GM19463 (cell line): ENCODE data around the gene TNRC6C.

ENCODE experiments used
- ATAC-seq: cut with Tn5 transposase; IDR thresholded peaks from one replicate; pipeline ENCODE4 v1.9.1; 2021; ENCODE audit warnings: mild to moderate bottlenecking, moderate library complexity; ENCODE audit not compliant: unreplicated experiment

The TNRC6C gene

DNA sequence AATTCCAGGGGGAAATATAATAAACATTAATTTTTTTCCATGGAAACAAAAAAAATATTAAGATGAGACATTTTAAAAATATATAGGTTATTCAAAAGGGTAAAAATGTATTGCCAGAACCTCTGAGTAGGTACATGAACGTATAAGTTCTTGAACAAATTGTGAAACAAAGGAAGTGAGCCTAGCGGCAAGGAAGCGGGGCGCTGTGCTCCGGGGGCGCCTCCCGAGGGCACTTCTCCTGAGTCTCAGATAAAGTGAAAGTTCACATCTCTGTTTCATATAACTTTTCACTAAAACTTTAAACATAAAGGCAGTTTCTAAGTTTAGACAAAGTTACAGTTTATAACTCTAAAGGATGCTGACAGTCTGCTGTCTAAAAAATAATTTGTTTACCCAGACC, 52.3 kb downstream of the TNRC6C start:
- no peak for ATAC-seq

DNA sequence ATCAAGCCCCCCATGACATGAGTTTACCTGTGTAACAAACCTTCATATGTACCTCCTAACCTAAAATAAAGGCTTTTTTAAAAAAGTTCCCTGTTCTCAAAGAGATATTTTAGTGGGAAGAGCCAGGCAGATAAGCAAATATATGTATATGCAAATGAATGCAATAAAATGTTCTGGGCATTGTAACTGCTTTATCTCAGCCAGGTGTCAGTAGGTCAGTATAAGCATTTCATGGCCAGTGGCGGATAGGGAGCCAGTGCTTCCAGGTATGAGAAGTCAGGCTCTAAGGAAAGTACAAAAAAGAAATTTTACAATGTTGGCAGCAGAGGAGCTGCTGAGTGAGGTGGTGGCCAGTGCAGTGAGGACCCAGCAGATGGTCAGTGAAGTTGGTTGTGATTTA, 53.9 kb downstream of the TNRC6C start:
- no peak for ATAC-seq

DNA sequence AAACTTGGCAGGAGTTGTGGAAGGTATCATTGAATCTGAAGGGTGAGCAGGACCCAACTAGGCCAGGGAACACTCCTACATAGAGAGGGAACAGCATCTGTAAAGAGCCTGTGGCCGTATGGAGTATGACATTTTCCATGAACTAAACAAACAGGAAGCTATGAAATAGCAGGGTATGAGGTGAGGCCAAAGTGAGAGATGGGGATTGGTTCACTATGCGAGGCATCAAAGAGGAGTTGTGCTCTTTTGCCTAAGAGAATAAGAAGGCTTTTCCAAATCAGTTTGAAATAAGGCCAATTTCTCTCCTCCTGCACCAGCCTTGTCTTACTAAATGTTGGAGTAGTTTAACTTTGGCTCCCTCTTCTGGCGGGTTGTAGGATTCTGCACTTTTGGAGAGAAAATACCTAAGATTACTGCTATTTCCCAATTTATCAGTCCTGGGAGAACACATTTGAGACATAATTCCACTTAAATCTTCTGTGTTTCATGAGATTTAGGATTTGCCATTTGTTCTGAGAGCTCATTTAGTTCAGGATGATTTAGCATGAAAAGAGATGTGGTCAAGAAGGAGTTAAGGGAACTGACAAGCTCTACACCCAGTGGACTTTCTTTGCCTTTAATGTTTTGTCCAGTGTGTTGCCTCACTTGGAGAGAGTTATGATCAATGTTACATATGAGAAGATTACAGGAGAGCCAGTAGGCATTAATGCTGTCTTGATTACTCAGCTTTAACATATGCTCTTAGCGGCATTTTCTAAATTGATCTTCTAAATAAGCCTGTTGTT, 55.4 kb downstream of the TNRC6C start:
- no peak for ATAC-seq

DNA sequence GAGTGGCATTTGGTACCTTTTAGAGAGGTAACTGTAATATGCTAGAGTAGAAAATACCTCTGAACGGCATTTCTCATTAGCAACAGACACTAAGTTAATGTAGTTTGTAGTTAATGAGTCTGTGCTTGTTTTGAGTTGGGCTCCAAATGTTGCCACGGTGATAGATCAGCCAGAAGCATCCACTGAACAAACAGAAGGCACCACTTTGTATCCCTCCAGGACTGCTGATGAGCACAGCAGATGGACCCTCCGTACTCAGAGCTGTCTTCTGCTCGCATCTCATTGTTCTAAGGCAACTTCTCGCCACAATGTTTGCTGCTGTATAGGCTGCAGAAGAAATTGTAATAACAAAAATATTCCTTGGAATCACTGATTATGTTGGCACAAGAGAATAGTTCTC, 56.1 kb downstream of the TNRC6C start:
- ATAC-seq = no peak

DNA sequence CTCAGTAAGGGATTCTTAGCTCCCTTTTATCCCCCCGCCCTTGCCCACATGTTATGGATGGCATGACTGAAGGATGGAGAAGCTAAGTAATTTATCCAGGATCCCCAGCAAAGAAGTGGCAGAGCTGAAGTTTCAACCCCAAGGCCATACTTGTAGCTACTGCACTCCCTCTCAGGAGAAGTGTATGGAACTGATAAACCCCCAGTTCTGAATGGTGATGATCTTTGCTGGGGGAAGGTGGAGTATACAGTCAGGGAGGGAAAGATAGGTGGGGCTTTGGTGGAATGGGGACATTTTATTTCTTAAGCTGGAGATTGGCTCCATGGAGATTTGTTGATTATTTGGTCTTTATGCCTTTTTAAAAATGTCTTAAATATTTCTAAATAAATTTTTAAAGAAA, 58.3 kb downstream of the TNRC6C start:
- no peak for ATAC-seq

DNA sequence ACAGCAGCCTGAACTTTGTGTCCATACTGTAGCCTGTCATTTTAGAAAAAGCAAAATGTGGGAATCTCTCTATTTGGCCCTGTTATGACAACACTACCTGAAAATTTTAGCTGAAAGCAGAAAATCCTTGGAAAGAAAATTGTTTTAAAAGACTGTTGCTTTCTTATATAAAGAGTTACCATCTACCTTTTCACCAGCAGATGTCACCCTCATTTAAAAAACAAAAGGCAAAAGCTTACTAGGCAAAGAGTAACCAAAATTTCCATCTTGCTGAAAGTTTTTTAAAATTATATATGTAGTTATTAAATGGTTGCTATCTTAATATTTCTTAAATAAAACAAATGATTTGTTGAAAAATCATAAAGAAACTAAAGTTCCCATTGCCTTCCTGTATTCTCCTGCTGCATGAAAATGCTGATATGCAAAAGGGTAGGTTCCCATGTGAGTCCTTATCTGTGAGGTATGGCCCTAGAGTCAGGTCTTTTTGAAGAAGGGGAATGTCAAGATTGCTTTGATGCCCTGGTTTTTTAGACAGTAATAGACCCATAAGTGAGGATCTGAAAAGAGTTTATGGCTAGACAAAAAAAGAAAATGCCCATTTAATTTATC, 61.0 kb downstream of the TNRC6C start:
- ATAC-seq = no peak

DNA sequence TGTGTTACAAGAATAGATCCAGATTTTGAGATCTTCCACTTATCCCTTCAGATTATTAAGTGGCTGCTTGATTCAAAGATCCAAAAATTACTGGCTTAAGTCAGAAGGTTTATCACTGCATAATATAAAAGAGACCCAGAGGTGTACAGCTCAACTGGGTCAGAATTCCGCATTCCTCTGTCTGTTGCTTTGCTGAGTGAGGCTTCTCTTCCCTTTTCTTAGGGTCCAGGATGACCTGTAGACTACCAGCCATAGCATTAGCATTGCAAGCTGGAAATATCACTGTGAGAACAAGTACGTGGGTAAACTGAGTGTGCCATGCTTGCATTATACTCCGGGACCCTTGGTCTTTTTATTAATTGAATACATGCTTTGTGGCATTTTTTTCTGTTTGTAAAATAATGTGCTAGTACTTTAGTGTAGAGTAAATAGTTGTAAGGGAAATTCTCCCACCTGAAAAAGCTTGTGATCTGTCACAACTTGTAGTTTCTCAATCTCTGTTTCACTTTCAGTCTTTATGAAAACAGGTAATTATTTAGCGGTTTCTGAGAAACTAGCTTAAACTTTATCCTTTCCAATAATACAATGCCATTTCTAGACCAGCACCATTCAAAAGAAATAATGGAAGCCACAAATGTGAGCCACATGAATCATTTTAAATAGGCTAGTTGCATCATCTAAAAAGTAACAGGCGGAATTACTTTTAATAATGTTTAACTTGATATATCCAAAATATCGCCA, 61.6 kb downstream of the TNRC6C start:
- ATAC-seq = no peak

DNA sequence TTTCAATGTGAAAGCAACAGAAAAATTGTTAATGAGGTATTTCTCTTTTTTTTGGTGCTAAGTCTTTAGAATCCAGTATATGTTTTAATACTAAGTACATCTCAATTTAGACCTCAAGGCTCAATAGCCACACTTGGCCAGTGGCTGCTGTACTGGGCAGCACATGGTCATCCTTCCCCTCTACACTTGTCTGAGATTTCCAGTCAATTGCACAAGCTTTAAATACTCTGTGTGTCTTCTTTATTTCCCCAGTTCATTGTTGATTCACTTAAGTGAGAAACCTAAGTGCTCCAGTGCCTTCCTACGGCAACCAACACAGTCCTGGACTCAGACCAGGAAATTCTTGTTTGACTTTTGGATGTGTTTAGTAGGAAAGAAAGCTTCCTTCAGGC, 62.2 kb downstream of the TNRC6C start:
- ATAC-seq = no peak

DNA sequence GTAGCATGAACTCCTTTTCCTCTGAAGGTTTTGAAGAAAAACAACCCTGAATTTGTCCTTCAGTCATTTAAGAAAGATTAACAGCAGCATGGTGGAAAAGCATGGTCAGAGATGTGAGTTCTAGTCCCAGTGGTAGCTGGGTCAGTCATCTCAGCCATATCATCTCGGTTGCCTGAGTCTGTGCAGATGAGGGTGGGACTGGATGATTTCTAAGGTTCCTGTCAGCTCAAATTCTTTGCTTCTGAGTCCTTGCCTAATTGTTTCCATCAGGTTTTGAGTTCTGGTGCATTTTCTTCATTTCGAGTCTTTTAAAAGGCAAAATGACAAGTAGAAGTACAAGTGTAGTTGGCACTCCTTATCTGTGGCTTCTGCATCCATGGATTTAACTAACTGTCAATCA, 63.9 kb downstream of the TNRC6C start:
- no peak for ATAC-seq

DNA sequence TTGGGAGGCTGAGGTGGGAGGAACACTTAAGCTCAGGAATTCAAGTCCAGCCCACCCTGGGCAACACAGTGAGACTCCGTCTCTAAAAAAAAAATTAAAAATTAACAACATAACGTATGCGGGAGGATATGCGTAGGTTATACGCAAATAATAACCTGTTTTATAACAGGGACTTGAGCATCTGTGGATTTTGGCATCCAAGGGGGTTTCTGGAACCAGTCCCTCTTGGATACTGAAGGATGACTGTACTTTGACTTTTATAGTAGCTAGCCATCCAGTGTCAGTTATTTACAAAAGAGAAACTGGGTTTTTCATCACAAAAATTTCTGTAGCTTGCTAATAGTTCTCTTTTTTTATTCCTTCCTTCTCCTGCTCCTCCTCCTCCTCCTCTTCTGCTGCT, 64.5 kb downstream of the TNRC6C start:
- no peak for ATAC-seq

DNA sequence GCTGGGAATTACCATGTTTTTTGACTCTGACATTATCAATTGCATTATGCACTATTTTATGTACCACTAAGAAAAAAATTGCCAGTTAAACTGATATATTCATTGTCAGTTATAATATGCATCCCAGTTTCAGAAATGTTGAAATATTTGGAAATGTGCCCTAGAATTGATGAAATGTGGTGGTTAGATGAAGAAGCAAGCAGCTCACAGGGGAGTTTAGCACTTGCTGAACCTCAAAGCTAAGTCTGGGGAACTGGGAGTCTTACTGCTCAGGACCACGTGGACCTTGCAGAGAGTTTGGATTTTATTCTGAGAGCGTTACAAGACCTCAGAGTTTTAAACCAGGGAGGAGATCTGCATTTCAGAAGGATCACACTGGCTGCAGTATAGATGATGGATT, 67.9 kb downstream of the TNRC6C start:
- no peak for ATAC-seq

DNA sequence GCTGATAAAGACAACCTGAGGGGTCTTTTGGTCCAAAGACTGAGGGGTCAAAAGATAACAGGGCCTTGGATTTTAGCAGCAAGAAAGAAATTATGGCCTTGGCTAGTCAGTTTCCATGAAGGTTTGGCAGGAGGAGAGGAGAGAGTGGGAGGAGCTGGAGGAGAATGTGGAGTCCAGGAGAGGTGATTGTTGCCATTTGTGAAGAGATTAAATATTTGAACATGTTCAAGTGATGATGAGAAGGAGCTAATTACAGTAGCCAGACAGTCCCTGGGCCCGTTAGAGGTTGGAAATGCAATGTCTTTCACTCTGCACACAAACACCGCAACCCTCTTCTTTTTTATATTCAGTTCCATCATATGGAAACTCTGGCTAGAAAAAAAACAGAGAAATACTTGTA, 68.6 kb downstream of the TNRC6C start:
- ATAC-seq = no peak

DNA sequence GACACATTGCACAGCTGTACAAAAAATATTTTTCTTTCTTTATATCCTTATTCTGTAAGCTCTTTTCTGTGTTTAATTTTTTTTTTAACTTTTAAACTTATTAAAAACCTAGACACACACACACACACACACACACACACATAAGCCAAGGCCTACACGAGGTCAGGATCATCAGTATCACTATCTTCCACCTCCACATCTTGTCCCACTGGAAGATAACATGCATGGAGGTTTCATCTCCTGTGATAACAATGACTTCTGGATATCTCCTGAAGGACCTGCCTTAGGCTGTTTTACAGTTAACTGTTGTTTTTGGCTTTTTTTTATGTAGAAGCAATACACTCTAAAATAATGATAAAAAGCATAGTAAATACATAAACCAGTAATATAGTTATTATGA, 71.2 kb downstream of the TNRC6C start:
- ATAC-seq = no peak

DNA sequence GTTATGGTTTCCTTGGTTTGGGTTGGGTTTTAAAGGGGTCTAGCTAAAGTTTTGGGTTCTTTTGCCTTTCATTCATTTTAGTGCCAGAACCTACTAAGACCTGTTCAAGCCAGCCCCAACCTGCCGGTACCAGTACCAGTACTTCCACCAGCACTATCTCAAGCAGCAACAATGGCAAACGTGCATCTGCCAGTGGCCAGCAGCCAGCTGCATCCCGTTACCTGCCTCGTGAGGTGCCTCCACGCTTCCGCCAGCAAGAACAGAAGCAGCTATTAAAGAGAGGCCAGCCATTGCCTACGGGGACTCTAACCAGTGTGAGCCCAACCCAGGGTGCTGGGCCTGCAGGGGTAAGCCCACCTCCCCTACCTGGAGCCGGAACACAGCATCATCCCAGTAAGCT, 72.9 kb downstream of the TNRC6C start:
- no peak for ATAC-seq

DNA sequence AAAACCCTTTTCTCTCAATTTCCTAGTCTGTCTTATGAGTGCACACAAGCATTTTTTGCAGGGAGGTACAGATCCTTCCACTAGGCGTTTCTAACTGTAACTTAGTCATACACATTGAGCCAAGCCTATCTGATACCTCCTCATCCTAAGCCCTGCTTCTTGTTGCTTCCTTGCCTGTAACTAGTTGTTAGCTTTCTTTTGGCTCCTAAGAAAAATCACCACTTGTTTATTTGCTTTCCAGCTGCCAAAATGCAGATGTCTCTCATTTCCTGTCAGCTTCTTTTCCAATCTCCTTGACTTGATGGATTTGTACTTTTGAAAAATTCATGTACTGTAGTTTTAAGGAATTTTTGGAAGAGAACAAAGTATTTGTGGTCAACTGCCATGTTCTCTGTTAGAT, 73.7 kb downstream of the TNRC6C start:
- ATAC-seq = no peak

DNA sequence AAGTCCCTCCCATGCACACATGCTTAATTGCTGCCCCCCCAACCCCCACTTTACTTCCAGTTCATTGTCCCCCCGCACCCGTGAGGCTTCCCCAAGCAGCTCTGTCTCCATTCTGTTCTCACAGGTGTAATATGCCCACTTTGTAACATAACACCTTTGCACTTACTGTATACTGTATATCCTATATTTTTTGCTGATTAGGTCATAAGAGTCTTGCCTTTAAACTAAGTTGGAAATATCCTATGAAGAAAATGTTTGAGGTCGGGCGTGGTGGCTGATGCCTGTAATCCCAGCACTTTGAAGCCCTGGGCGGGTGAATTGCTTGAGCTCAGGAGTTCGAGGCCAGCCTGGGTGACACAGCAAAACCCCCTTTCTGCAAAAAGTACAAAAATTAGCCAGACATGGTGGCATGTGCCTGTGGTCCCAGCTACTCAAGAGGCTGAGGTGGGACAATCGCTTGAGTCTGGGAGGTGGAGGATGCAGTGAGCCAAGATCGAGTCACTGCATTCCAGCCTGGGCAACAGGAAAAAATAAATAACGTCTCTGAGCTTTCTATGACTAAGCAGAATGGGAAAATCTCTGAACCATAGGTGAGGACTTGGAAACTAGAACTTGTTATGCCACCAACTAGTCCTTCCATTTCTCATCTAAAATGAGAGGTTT, 76.1 kb downstream of the TNRC6C start:
- no peak for ATAC-seq

DNA sequence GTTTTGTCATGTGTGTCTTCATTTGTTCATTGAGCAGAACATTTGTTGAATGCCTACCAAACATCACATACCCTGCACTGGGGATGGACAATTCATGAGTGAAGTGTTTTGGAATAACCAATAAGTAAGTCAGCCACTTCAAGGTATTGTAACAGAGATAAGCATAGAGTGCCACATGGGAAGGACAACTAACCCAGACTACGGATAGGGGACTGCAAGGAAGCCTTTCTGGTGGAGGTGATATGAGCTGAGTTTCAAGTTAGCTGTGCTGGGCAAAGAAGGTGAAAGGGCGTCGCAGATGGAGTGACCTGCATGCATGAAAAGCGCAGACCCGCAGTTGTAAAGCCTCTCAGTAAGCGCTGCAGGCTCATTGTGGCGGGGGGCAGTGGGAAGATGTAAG, 78.8 kb downstream of the TNRC6C start:
- no peak for ATAC-seq

DNA sequence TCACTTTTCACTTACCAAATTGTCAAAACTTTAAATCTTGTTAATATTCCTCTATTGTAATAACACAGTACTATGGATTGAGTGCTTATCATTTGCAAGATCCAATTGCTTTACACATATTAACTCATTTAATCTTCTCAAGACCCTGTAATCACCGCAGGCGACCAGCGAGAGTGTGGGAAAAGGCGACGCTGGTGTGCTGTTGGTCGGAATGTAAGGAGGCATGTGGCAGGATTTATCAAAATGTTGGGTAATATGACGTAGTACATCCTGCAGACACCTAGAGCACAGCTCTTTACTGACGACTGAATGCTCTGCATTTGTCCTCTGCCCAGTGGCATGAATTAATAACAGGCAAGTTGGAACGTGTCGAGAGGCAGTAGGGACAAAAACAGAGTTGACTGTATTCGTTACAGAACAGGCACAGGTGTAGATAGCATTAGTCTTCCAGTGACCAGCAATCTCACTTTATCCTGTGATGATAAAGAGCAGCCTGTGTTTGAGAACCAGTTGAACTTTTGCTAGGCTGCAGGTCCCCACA, 80.3 kb downstream of the TNRC6C start:
- ATAC-seq = no peak

DNA sequence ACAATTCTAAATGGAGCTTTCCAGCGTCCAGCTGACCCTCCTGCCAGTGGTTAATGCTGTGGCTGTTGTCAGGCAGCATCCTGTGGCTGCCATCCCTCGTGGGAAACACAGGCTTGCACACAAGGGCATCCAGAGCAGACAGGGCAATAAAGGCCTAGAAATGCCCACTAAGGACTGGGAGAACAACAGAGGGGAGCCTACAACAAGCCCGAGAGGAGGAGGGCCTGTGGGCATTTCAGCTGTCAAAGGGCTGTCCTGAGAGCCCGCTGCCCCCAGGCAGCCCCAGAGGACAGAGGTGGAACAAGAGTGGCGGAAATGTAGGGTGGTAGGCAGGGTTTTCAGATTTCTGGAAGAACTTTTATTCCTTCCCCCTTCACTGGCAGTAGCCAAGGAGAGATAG, 81.1 kb downstream of the TNRC6C start:
- ATAC-seq = no peak

DNA sequence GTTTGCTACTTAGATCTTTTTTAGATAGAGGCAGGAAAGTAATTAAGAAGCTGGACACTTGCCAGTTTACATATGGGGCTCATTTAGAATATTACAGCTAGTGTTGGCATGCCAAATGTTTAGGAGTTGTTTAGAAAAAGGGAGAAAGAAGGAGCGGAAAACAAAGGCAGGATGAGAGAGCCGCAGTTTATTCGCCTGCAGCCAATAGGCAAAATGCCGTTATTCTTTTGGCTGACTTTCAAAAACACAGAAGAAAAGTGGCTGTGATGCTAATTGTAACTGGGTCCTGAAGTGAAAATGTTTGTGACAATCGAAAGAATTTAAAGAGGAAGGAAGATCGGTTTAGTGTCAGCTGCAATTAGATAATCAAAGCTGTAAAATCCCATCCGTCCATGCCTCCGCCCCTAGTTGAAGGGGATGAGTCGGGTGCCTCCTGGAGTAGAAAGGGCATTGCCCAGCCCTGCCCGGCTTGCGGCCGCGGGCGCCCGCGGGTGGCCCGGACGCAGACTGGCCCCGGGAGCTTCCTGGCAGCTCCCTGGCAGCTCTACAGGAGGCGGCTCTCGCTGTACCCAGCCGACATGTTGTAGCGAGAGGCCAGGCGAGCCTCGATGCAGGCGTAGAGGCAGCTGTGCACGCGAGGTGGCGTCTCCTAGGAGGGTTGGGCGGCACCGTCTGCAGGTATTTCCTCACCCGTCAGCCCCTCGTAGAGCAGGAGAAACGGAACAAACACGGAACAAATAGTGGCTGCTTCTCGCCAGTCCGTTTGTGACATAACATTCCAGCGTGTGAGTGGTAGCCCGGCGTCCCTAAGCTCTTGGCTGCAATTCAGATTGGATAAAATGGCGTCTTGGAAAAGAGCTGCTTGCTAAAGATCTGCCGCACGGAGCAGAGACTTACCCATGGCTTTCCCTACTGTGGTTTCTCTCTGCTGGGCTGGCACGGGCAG, 82.2 kb downstream of the TNRC6C start:
- ATAC-seq = no peak
